Measurements from ENCODE around the gene OPA1.

The OPA1 gene

GRCh38 chr3:193553586-193553985 is 39.4 kb upstream of the OPA1 start:
- DNase-seq (ENCODE audit: low spot score): no peak
- ChIA-PET POLR2A (ENCODE audit: low non-redundant PET) (no interaction called here), CTCF (no interaction called here)
- no peak overlapping the region for H3K27ac ChIP-seq
- no peak for TF ChIP-seq CTCF (conservative IDR thresholded peaks at IDR 0.05; ENCODE audit: low read depth)

- no peak within 1 kb of the TSS for H3K27ac ChIP-seq
- TF ChIP-seq CTCF (conservative IDR thresholded peaks at IDR 0.05; ENCODE audit: low read depth): no peak
- ChIA-PET POLR2A (ENCODE audit: low non-redundant PET) (no interaction called here), CTCF (no interaction called here)
- DNase-seq (ENCODE audit: low spot score): no peak
These were observed 38.2 kb upstream of the OPA1 start, which contains the start of gene ATP13A4 for GRCh38 chr3:193554811-193555210. ATP13A4 (minus strand) TSS chr3:193554895; CDS start chr3:193554799, 96 bp downstream.

- ChIA-PET POLR2A (ENCODE audit: low non-redundant PET) (no interaction called here), CTCF (no interaction called here)
- H3K27ac ChIP-seq: no peak overlapping the region
- no peak for TF ChIP-seq CTCF (conservative IDR thresholded peaks at IDR 0.05; ENCODE audit: low read depth)
- no peak for DNase-seq (ENCODE audit: low spot score)
These were observed 36.2 kb upstream of the OPA1 start for GRCh38 chr3:193556841-193557240.

- no peak for TF ChIP-seq CTCF (conservative IDR thresholded peaks at IDR 0.05; ENCODE audit: low read depth)
- POLR2A ChIA-PET (ENCODE audit: low non-redundant PET): no interaction called here
- CTCF ChIA-PET: no interaction called here
- no peak for DNase-seq (ENCODE audit: low spot score)
- H3K27ac ChIP-seq: no peak overlapping the region
These were observed 33.9 kb upstream of the OPA1 start for GRCh38 chr3:193559100-193559499.

GRCh38 chr3:193560091-193560490 is 32.9 kb upstream of the OPA1 start:
- no peak overlapping the region for H3K27ac ChIP-seq
- POLR2A ChIA-PET (ENCODE audit: low non-redundant PET): no interaction called here
- CTCF ChIA-PET: no interaction called here
- no peak for TF ChIP-seq CTCF (conservative IDR thresholded peaks at IDR 0.05; ENCODE audit: low read depth)
- DNase-seq (ENCODE audit: low spot score): no peak

GRCh38 chr3:193560870-193561269 is 32.1 kb upstream of the OPA1 start:
- H3K27ac ChIP-seq: no peak overlapping the region
- TF ChIP-seq CTCF (conservative IDR thresholded peaks at IDR 0.05; ENCODE audit: low read depth): no peak
- ChIA-PET CTCF (no interaction called here), POLR2A (ENCODE audit: low non-redundant PET) (interaction anchor here (0.5 kb wide), 1 partner anchor 113 kb away, joined by 3 read pairs; no protein-coding TSS in a partner anchor)
- DNase-seq (ENCODE audit: low spot score): no peak

- H3K27ac ChIP-seq: no peak overlapping the region
- no peak for DNase-seq (ENCODE audit: low spot score)
- POLR2A ChIA-PET (ENCODE audit: low non-redundant PET): no interaction called here
- CTCF ChIA-PET: interaction anchor here (0.6 kb wide), 1 partner anchor 9 kb away, joined by 3 read pairs; no protein-coding TSS in a partner anchor
- TF ChIP-seq CTCF (conservative IDR thresholded peaks at IDR 0.05; ENCODE audit: low read depth): no peak
These were observed 29.6 kb upstream of the OPA1 start for GRCh38 chr3:193563426-193563825.

Measured in RWPE1 (cell line).